Bone marrow (tissue), 2 donors: Measurements from ENCODE around the gene EXOC7.
A peak's percentile ranks its signal among the peaks of the same experiment; 100 is the strongest.

ENCODE experiments used
- DNase-seq, 2 donors: peaks; one replicate each; lab custom pipeline; 2025; lab: John Stamatoyannopoulos, UW

Gene EXOC7

GRCh38 chr17:76121932-76122430 lies 18.4 kb upstream of the EXOC7 start:
- no peak for DNase-seq

DNA sequence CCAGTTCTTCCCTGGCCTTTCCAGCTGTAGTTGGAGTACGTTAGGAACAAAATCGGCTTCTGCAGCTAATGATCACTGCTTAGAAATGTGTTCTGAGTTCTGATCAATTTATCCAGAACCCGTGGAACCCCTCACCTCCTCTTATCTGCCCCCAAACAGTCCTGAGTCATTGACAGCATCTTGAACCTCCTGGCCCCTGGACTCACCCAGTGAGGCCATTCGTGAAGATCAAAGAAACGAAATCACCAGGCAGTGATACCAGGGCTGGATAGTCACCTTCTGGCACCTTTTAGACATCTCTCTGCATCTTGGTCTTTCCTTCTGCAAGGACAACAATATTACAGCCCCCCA lies 17.0 kb upstream of the EXOC7 start:
- DNase-seq, result no peak

DNA sequence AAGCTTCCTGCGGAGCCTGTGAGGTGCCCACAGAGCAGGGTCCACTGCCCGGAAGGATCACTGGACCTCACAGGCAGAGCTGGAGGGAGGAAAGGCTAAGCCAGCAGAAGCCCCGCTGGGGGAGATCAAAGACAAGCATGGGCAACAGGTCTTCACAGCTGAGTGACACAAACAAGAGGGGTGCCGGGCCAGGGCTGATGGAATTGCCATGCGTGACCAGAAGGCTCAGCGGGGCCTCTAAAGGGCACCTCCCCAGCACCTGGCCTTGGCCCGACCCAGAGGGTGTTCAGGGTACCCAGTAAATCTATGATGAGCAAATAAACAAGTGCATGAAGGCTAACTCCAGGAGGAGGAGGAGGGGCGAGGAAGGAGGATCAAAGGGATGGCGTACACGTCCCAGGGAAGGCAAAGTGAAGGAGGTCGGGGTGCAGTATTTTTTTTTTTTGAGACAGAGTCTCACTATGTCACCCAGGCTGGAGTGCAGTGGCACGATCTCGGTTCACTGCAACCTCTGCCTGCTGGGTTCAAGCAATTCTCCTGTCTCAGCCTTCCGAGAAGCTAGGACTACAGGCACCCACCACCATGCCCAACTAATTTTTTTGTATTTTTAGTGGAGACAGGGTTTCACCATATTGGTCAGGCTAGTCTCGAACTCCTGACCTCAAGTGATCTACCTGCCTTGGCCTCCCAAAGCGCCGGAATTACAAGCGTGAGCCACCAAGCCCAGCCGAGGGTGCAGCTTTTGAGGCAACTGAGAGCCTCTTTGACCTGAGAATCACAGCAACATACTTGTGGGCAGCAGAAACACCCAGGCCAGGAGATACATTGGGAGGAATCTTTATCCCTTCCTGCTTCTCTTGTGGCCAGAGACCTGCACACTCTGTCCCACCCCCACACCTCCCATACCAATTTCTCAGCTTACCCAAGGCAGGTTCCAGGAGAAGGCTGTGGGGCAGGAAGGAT lies 16.1 kb upstream of the EXOC7 start:
- no peak for DNase-seq

GRCh38 chr17:76115138-76115754 lies 11.7 kb upstream of the EXOC7 start:
- DNase-seq, result no peak

DNA sequence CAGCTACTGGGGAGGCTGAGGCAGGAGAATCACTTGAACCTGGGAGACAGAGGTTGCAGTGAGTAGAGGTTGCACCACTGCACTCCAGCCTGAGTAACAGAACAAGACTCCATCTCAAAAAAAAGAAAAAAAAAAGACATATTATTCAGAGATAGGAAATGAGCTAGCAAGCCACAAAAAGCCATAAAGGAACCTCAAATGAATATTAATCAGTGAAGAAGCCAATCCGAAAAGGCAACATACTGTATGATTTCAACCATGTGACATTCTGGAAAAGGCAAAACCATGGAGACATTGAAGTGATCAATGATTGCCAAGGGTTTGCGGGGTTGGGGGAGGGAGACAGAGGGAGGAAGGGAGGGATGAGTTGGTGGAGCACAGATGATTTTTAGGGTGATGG lies 8.4 kb upstream of the EXOC7 start:
- DNase-seq, result no peak

DNA sequence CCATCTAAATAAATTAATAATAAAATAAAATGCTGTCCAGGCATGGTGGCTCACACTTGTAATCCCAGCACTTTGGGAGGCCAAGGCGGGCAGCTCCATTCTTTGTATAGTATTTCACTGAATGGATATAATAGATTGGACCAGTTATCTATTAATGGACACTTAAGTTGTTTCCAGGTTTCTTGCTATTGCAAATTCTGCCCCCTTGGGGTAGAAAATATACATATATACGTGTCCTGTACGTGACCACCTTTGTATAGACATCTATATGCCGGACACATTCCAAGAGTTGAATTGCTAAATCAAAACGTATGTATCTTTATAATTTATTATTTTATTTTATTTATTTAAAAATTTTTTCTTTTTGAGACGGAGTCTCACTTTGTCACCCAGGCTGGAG lies 3.9 kb upstream of the EXOC7 start:
- no peak for DNase-seq

DNA sequence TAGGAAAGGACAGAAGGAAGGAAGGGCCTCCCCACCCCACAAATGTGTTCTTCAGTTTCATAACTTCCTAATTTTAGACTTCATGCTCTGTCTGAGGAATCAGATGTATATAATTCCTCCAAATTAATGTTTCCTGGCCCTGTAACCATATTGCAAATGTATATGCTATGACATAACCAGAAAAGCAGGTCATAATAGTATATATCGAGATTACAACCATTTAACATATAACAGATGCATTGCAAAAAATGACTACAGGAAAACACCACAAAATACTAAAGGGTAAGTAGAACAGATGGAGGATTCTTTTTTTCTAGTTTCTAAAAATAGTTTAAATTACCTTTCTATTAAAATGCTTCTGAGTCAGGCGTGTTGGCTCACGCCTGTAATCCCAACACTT lies 3.1 kb upstream of the EXOC7 start:
- DNase-seq, result no peak

GRCh38 chr17:76104896-76105231 lies 1.3 kb upstream of the EXOC7 start:
- DNase-seq, result no peak

DNA sequence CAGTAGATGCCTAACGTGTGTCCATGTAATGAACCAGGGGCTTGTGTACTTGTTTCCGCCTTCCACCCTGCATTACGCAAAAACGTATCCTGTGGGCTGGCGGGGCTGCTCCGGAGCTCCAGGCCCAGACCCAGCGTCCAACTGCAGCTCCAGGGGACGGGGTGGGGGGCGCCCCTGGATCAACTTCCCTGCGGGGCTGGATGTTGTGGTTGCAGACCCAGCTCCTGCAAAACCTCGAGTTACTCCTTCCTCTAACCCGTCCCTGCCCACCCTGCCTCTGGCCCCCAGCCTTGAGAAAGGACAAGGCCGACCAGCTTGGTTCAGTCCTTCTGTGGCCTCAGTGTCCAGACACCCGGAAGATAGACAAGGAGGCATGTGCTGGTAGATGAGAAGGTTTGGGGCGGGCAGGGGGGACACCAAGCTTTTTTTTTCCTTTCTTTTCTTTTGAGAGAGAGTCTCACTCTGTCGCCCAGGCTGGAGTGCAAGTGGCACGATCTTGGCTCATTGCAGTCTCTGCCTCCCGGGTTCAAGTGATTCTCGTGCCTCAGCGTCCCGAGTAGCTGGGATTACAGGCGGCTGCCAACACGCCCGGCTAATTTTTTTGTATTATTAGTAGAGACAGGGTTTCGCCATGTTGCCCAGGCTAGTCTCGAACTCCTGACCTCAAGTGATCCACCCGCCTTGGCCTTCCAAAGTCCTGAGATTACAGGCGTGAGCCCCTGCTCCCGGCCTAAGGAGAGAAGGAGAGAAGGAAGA lies 731 bp upstream of the EXOC7 start:
- DNase-seq, result no peak

DNA sequence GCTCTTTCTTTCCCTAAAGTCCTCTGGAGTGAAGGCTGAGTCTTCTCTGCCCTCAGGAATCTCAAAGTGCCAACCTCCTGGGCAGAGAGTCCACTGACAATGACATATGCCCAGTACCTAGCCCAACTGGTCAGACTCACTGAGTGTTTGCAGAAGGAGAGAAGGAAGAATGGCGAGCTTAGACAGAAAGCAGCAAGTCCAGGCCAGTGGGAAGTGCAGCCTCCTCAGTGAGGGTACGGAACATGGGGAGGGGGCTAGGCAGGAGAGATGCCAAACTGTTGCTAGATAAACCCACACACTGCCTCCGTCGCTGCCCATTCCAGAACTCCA lies 678 bp downstream of the EXOC7 start:
- DNase-seq, result no peak

DNA sequence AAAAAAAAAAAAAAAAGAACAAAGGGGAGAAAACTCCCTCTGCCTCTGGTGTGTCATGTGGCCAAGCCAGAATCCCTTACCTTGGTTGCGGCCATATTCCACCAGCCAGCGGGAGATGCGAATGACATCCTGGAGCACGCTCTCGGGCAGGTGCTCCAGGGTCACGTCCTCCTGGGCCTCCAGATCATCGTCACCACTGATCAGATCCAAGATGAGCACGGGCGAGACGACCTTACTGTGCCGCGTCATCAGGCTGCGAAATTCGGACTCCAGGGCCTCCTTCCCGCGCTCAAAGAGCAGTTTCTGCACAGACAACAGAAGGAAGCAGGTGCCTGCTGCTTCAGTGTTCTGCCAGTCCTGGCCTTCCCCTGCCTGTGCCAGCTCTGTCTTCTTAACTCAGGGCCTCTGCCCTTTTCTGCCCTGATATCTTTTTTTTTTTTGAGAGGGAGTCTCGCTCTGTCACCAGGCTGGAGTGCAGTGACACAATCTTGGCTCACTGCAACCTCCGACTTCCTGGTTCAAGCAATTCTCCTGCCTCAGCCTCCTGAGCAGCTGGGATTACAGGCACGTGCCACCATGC lies 5.8 kb downstream of the EXOC7 start:
- no peak for DNase-seq

DNA sequence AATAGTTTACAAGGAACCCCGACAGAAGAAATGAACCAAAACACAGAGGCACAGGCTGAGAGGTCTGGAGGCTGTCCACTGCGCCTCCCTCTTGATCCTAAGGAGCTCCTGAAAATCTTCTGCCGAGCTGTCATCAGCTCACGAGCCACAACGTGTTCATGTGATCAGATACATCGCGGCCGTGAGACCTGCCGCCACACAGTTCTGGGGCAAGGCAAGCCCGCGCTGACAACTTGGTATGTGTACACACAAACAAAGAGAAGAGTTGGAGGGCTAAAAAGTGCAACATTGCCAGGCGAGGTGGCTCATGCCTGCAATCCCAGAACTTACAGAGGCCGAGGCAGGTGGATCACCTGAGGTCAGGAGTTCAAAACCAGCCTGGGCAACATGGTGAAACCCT lies 7.6 kb downstream of the EXOC7 start:
- DNase-seq, result no peak

DNA sequence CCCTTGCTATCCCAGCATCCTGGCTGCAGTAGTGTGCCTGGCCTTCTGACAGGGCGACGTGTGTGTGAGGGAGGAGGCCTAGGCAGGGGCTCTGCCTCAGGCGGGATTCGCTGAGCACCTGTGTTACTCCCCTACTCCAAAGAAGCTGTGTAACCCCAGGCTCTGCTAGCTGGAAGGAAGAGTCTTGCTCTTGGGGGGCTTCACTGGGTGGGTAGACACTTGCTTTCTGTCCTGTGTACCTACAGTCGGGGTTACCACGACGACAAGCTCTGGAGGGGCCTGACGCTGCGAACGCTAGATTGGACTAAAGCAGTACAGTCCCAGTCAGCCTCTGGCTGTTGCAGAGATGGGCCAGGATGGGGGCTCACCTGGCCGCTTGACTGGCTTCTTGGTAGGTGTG lies 9.5 kb downstream of the EXOC7 start:
- no peak for DNase-seq

GRCh38 chr17:76092526-76093413 lies 10.8 kb downstream of the EXOC7 start:
- DNase-seq, result no peak

DNA sequence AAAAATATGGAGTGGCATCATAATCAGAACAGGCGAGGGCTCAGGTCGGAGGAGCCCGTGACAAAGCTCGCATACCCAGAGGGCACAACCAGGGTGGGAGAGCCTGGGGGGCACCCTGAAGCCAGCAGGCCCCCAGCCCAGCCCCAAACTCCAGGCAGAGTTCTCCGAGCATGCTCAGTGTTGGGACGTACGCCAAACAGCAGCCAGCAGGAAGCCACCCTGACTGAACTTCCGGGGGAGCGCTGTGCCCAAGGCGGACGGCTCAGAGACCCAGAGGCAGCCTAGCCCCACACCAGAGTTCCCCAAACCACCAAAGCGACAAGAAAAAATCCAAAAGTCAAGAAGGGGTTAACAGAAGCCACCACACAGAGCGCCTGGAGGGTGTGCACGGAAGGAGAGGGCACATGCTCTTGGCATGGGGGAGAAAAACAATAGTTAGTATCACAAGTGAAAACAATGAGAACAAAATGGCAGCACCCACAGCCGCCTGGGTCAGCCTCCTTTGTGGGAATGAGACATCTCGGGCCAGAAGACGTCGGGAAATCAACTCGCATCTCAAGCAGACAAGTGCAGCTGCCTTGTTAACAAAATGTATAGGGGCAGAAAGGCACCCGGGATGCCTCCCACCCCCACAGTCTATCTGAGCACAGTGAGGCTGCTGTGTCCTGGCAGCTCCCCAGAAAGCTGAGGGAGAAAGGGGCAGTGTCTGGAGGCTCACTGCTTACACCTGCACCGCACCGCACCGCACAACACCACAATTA lies 11.9 kb downstream of the EXOC7 start:
- peak in 1 of 2 donors; percentile 39 for DNase-seq

DNA sequence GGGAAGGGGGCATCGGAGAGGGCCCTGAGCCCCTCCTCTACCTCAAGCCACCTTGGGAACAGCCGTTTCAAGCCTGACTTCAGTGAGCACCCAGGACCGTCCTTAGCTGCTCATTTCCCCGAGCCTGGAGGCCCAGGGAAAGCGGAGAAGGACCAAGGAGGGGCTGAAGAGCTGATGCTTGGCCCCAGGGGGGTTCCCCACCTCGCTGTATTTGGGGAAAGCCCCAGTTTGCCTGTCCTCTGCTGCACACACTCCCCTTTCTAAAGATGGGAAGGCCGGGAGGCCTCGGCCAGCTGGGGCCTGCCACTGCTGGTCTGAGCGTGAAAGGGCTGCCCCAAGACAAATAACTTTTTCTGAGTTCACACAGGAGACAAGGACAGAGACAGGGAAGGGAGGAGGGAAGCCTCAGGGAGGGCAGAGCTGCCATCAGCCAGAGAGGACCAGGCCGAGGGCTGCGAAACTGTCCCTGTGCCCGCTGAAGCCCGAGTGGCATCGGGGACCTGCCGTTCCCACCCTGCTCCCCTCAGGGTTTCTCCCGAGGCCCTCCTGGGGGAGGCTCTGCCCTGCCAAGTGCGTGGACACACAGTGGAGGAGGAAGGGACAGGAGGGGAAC lies 13.0 kb downstream of the EXOC7 start:
- no peak for DNase-seq

DNA sequence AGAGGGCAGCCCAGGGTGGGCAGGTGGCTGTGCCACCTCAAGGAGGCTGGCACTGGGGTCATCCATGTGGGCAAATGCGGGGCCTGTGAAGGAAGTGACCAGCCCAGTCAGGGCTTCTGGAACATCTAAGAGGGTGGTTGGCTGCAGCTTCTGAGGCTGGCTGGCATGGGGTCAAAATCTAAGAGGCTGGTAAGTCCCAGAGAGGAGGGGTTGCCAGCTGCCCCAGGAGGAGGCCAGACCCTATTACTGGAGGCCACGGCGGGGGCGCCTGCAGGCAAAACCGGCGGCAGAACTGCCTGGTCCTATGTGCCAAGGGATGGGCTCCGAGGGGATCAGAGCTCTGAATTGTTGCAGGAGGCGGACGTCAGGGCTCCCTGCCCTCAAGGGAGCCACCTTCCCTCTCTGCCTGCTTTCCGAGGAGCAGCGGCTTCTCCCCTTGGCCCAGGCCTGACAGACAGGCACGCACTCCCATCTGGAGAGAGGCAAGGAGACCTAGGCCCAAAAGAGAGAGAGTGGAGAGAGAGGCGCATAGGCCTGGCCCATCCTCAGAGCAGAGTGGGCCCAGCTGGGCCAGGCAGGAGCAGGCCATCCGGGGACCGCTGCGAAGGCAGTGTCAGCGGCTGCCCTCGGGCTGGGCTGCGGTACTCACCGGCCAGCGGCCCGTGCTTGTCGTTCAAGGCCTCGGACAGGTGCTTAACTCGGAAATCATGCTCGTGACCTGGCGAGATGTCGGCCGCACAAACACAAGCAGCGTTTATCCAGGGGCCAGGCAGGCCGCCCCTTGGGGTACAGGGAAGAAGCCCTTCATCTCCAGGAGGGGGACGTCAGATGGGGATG lies 13.7 kb downstream of the EXOC7 start:
- DNase-seq, result no peak

- DNase-seq, result no peak
Measured at GRCh38 chr17:76088868-76089576, 14.6 kb downstream of the EXOC7 start.
